Vagina (tissue), 2 donors: ENCODE measurements around the gene PLOD1. TPM values are rescaled to one million over a fixed set of nuclear protein-coding genes. Genes with fewer than 3 reads are reported as not detected.

Experiments used
- DNase-seq, 2 donors: peaks; one replicate each; pipeline ENCODE4 v3.0.0-alpha.2; 2017; ENCODE audit errors: extremely low spot score in 2 of 2
- H3K27ac ChIP-seq: fragments of 200-600 bp; sonication (generic); one replicate; pipeline ENCODE4 v1.5.1; 2019
- H3K27me3 ChIP-seq: fragments of 200-600 bp; sonication (generic); one replicate; pipeline ENCODE4 v1.5.1; 2019
- H3K36me3 ChIP-seq, 2 donors: fragments of 200-600 bp; sonication (generic); one replicate each; pipeline ENCODE4 v1.5.1; 2017 to 2019
- H3K4me1 ChIP-seq: fragments of 200-600 bp; sonication (generic); one replicate; pipeline ENCODE4 v1.5.1; 2019
- H3K4me3 ChIP-seq, 2 donors: fragments of 200-600 bp; sonication (generic); 1 replicate in 1 of 2; 2 replicates in 1 of 2; pipeline ENCODE4 v1.5.1; 2016 to 2019
- H3K9me3 ChIP-seq: fragments of 200-600 bp; sonication (generic); one replicate; pipeline ENCODE4 v1.5.1; 2019
- CTCF ChIP-seq, 3 experiments: fragments of 450-650 bp in 2 of 3; fragments of 200-600 bp in 1 of 3; sonication (generic) in 1 of 3; IDR thresholded peaks; one replicate each; pipeline ENCODE4 v1.5.1; 2017 to 2019; ENCODE audit warnings: antibody characterized with exemption in 3 of 3, mild to moderate bottlenecking in 2 of 3, moderate library complexity in 2 of 3
- POLR2A ChIP-seq, 2 donors: fragments of 450-650 bp; IDR thresholded peaks; one replicate each; pipeline ENCODE4 v1.6.1; 2017; ENCODE audit warnings: antibody characterized with exemption in 2 of 2, mild to moderate bottlenecking in 2 of 2, moderate library complexity in 2 of 2
- POLR2AphosphoS5 ChIP-seq, 2 donors: sonication (generic); formaldehyde crosslinking; IDR thresholded peaks; one replicate each; pipeline ENCODE4 v1.9.0; 2017; ENCODE audit warnings: antibody characterized with exemption in 2 of 2, mild to moderate bottlenecking in 2 of 2, low read depth in 1 of 2; ENCODE audit not compliant: insufficient read depth in 1 of 2
- intact Hi-C: fragments of 100-400 bp; cut with DNase I; formaldehyde crosslinking; loops from one replicate; pipeline ENCODE4 v1.15.1; 2023
- total RNA-seq: library from RNA; depleted of rRNA; stranded (reverse); fragments of >200 nt; gene quantifications from one replicate; pipeline ENCODE4 v1.2.3, GENCODE V29; 2016

Gene PLOD1
- total RNA-seq, 1 donor from 2014 or later: 42.2 TPM

- DNase-seq: no peak
- TF ChIP-seq POLR2A (IDR thresholded peaks at IDR 0.05): no peak
- no peak for TF ChIP-seq CTCF (IDR thresholded peaks at IDR 0.05)
- no peak for TF ChIP-seq POLR2AphosphoS5 (IDR thresholded peaks at IDR 0.05; ENCODE audit: insufficient read depth in 1 of 2, low read depth in 1 of 2)
- intact Hi-C loops: no loop called here
- peaks cover 0 to 31% of the 10 kb centered on the region in 2 donors for H3K36me3 ChIP-seq
- H3K4me1 ChIP-seq: peaks cover 54% of the 10 kb centered on the region
- no peak overlapping the region for H3K4me3 ChIP-seq
- no peaks in the 10 kb centered on the region for H3K27me3 ChIP-seq
- no peak overlapping the region for H3K27ac ChIP-seq
- H3K9me3 ChIP-seq: no peaks in the 10 kb centered on the region
Observed at GRCh38 chr1:11982010-11982392, 47.5 kb downstream of the PLOD1 start.

- Histone ChIP-seq H3K27ac (no peak overlapping the region), H3K36me3 (peaks cover 0 to 36% of the 10 kb centered on the region in 2 donors), H3K4me3 (no peak overlapping the region), H3K9me3 (no peaks in the 10 kb centered on the region), H3K4me1 (peaks cover 51% of the 10 kb centered on the region), H3K27me3 (no peaks in the 10 kb centered on the region)
- intact Hi-C loops: no loop called here
- no peak for TF ChIP-seq POLR2AphosphoS5 (IDR thresholded peaks at IDR 0.05; ENCODE audit: insufficient read depth in 1 of 2, low read depth in 1 of 2)
- no peak for TF ChIP-seq POLR2A (IDR thresholded peaks at IDR 0.05)
- no peak for TF ChIP-seq CTCF (IDR thresholded peaks at IDR 0.05)
- DNase-seq: no peak
Observed at GRCh38 chr1:11984121-11984520, 49.6 kb downstream of the PLOD1 start.

GRCh38 chr1:11984576-11984975 is 50.1 kb downstream of the PLOD1 start:
- no peak for DNase-seq
- no peak for TF ChIP-seq CTCF (IDR thresholded peaks at IDR 0.05)
- TF ChIP-seq POLR2AphosphoS5 (IDR thresholded peaks at IDR 0.05; ENCODE audit: insufficient read depth in 1 of 2, low read depth in 1 of 2): no peak
- no peak for TF ChIP-seq POLR2A (IDR thresholded peaks at IDR 0.05)
- no peak overlapping the region for H3K27ac ChIP-seq
- H3K4me1 ChIP-seq: peaks cover 47% of the 10 kb centered on the region
- no peaks in the 10 kb centered on the region for H3K27me3 ChIP-seq
- no peaks in the 10 kb centered on the region for H3K9me3 ChIP-seq
- intact Hi-C loops: no loop called here
- H3K4me3 ChIP-seq: no peak overlapping the region
- peaks cover 0 to 40% of the 10 kb centered on the region in 2 donors for H3K36me3 ChIP-seq

GRCh38 chr1:11985171-11985570 is 50.7 kb downstream of the PLOD1 start:
- Histone ChIP-seq H3K9me3 (no peaks in the 10 kb centered on the region), H3K27me3 (no peaks in the 10 kb centered on the region), H3K27ac (no peak overlapping the region), H3K4me3 (no peak overlapping the region), H3K36me3 (peaks cover 0 to 46% of the 10 kb centered on the region in 2 donors), H3K4me1 (peaks cover 46% of the 10 kb centered on the region)
- no peak for DNase-seq
- no peak for TF ChIP-seq POLR2A (IDR thresholded peaks at IDR 0.05)
- no peak for TF ChIP-seq CTCF (IDR thresholded peaks at IDR 0.05)
- no peak for TF ChIP-seq POLR2AphosphoS5 (IDR thresholded peaks at IDR 0.05; ENCODE audit: insufficient read depth in 1 of 2, low read depth in 1 of 2)
- intact Hi-C loops: no loop called here

GRCh38 chr1:11985851-11986250 is 51.3 kb downstream of the PLOD1 start:
- H3K27me3 ChIP-seq: no peaks in the 10 kb centered on the region
- no peak overlapping the region for H3K4me3 ChIP-seq
- TF ChIP-seq POLR2A (IDR thresholded peaks at IDR 0.05) (no peak), CTCF (IDR thresholded peaks at IDR 0.05) (no peak), POLR2AphosphoS5 (IDR thresholded peaks at IDR 0.05; ENCODE audit: insufficient read depth in 1 of 2, low read depth in 1 of 2) (no peak)
- no peak for DNase-seq
- peaks cover 0 to 53% of the 10 kb centered on the region in 2 donors for H3K36me3 ChIP-seq
- intact Hi-C loops: no loop called here
- H3K9me3 ChIP-seq: no peaks in the 10 kb centered on the region
- peaks cover 43% of the 10 kb centered on the region for H3K4me1 ChIP-seq
- no peak overlapping the region for H3K27ac ChIP-seq
